Occipital lobe (tissue), 2 donors: ENCODE results near the gene ANKK1. TPM values are rescaled to one million over a fixed set of nuclear protein-coding genes. Genes with fewer than 3 reads are reported as not detected.
A peak's percentile ranks its signal among the peaks of the same experiment; 100 is the strongest.

ENCODE experiments used
- DNase-seq: peaks from one replicate; lab custom pipeline; 2025; lab: John Stamatoyannopoulos, UW
- total RNA-seq: library from RNA; depleted of rRNA; stranded (reverse); fragments of >200 nt; gene quantifications from one replicate; pipeline ENCODE4 v1.2.3, GENCODE V29; 2014

The ANKK1 gene
- total RNA-seq, 1 donor from 2014 or later, result not detected

DNA sequence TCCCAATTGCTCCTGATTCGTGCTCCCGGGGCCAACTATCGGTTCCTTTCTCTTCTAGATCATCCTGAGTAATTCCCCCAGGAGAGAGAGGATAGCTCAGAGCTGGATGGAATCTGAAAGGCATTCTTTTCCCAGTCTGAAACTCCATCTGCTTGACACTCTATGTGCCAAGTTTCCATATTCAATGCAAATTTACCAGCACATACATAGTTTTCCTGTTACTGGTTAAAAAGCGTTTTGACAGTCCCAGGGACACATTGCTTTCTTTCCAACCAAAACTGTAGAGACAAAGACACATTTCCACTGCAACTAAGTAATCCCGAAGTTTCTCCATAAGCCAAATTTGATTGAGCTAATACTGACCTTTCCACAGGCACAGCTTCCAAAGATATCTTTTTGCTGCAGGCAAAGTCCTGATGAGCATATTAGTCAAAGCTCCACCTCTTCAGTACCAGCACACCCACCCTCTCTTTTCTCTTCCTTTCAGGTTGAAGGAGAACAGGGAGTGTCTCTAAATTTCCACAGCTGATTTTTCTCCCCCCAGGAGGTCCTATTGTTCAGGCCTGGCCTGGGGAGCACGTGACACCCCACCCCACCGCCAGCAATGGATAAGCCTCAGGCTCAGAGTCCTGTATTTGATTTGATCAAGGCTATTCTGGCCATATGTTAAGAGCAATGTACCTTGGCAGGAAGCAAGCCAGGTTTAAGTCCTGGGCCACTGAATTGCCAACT lies 9.7 kb upstream of the ANKK1 start:
- DNase-seq, result no peak

DNA sequence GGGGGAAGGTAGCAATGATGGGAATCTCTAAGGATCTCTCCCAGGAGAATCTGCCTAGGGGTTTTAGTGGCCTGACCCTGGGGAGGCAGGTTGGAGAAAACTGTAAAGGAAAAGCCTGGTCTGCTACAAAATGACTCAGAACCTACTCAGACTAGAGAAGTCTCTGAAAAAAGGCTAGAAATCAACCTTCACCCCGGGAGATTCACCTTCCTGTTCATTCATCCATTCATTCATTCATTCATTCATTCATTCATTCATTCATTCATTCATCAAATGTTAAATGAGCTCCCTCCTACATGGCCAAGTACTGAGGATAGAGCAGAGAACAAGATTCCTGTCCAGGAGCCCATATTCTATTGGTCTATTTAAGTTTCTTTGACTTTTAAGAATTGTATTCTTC lies 8.9 kb upstream of the ANKK1 start:
- no peak for DNase-seq

DNA sequence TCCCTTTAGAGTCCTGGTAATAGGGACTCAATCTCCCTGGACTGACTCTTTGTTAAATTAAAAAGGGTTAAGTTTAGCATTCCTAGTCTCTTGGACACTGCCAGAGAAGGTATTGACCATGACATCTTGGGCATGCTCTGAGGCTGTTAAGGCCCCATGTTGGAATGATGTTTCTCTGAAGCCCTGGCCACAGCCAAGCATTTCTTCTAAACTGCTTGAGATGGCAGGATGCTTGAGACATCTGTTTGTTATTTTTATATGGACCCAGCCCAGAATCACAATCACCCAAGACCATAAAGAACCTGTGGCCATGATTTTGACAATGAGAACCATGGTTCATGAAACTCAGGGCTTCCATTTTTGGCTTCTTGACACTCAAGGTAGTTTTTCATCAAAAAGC lies 5.5 kb upstream of the ANKK1 start:
- no peak for DNase-seq

DNA sequence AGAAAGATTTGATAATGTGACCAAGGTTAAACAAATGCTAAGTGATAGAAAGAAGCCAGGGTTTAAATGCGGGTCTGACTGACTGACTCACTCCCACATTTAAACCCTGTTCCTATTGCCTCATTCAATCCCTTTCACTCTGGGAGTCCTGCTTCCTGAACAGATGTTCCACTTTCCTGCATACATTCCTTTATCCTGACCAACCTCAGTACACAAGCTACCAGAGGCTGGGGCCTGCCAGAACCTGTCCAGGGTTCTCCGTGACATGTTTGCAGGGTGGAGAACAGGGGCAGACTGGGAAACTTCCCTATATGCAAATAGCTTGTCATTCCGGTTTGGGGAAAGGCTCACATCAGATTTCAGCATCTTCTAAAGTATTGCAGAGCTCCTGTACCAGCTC lies 3.0 kb upstream of the ANKK1 start:
- no peak for DNase-seq

DNA sequence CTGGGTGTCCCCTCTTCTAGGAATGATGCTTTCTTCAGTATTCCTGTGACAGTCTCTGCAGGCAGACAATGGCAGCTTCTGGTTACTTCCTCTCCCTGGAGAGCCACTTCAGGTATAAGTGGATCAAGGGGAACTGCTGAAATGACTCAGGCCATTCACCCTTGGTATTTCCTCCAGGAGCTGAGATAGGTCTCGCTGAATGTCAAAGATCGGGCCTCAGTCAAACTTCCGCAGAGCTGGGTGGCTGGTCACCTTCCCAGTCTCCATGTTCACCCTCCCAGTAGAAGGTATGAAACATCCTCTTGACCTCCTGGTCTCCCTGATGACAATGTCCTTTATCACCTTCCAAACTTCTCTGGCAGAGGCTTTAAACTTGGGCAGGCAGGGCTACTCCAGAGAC lies 1.8 kb upstream of the ANKK1 start:
- DNase-seq, result no peak

DNA sequence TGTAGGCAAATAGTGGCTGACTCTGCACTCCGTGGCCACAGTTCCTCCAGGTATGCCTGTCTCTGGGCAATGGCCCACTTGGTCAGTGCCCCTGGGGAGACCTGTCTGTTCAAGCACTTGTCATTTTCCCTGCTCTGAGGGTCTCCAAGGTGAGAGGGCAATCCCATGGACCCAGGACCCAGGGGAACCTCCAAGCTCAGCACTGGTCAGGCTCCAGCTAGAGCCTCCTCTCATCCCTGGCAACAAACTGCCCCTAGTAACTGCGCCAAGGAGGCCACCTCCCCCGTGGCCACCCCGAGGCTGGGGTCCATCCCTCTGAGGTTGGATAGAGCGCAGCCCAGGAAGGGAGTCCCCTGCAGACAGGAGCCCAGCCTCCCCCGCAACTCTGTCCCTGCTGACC lies 713 bp upstream of the ANKK1 start:
- DNase-seq, result no peak

DNA sequence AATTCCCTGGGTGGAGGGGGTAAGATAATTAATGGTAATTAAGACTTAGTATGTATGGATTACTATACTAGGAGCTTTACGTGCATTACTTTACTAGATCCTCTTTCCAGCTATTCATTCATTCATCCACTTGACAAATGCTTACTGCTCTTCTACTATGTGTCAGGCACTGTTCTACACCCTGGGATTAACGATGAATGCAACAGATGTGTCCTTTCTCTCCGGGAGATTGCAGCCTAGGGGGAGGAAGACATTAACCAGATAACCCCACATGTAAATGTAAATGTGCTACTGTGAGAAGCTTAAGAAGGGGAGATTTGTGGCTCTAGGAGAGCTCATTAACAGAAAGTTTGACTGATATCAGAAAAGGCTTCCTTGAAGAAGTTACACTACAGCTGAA lies 1.7 kb downstream of the ANKK1 start:
- no peak for DNase-seq

DNA sequence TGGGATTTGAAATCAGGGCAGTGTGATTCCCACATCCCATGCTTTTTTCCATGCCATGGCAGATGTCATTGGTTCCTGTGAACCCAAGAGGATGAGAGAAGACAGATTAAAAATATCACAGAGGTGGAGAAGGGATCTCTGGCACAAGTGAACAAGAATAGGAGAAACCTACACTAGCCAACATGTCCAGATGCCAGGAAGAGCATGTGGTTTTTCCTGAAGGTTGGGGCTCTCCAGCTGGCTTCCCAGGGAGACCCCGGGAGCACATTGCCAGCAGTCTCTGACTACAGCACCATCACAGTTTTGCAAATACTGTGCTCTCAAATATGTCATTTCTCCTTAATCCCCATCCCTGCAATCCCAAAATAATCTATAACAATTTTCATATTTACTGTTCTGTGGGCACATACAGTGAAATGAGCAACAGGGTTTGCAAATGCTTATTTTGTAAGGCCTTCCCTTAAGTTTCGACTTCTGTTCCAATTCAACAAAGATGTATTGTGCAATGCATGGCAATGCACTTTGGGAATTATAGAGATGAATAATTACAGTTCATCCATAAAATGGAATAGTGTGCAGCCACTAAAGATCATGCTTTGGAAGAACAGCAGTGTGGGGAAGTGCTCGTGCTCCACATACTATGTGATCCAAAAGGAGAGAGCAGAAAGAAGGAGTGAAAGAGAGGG lies 4.8 kb downstream of the ANKK1 start:
- no peak for DNase-seq

DNA sequence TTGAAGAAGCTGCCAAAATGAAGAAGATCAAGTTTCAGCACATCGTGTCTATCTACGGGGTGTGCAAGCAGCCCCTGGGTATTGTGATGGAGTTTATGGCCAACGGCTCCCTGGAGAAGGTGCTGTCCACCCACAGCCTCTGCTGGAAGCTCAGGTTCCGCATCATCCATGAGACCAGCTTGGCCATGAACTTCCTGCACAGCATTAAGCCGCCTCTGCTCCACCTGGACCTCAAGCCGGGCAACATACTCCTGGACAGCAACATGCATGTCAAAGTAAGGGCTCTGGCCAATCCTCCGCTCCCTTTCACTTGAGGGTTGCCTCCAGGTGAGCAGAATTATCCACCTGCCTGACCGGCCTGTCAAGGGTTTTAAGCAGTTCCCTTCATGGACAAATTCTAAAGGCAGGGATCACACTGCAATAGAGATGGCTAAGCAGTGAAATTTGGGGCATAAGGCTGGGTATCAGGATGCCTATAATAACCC lies 6.0 kb downstream of the ANKK1 start:
- no peak for DNase-seq

DNA sequence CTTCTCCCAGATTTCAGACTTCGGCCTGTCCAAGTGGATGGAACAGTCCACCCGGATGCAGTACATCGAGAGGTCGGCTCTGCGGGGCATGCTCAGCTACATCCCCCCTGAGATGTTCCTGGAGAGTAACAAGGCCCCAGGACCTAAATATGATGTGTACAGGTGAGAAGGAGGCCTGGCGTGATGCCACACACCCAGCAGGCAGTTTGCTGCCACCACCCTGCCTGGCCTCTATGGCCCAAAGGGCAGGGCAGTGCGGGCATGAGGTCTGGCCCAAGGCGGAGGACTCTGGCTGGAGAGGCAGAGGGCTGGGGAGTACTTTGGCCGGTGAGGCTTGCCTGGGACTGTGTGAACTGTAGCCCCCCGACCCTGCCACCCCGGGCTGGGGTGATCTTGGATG lies 7.3 kb downstream of the ANKK1 start:
- DNase-seq, result no peak

DNA sequence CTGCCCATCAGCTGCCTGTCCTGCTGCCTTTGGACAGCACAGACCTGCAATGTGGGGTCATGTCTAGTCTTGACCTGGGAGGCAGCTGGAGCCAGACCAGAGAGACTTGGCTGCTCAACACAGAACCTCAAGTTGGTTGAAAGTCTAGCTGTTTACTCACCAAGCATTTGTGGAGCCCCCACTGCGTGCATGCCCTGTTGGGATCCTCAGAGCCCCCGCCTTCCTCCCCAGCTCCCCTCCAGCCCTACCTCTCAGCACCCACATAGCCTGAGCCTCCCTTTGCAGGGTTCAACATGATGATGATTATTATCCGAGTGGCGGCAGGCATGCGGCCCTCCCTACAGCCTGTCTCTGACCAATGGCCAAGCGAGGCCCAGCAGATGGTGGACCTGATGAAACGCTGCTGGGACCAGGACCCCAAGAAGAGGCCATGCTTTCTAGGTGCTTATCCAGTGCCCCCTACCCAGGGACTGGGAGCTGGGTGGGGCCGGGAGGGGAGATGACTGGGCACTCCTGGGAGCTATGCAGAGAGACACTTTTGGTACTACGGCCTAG lies 8.3 kb downstream of the ANKK1 start:
- no peak for DNase-seq

DNA sequence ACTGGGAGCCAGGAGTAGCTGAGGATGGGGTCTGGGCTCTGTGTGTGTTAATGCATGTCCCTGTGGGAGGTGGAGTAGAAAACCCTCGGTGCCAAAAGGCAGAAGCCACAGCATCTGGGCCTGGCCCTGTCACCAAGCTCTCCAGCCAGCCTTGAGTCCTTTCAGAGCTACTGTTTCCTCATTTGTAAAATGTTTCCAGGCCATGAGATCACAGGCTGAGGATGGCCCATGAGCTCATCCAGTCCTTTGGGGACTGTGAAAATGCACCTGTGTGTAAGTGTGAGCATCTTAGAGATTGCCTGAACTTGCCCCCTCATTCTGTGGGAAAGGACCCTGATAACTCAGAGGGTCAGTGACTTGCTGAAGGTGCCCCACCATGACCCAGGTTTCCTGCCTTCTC lies 9.1 kb downstream of the ANKK1 start:
- no peak for DNase-seq

DNA sequence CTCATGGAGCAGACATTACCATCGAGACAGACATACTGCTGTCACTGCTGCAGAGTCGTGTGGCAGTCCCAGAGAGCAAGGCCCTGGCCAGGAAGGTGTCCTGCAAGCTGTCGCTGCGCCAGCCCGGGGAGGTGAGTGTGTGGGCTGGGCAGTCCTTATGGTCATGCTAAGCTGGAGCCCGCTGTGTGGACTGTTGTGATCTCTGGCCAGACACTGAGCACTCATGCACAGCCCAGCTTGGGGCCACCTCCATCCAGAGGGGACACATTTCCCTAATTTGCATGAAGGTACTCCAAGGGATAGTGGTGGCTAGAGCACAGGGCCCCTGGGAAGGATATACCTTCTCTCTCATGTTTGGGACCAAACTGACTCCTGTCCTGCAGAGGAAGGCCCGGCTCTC lies 9.6 kb downstream of the ANKK1 start:
- no peak for DNase-seq

DNA sequence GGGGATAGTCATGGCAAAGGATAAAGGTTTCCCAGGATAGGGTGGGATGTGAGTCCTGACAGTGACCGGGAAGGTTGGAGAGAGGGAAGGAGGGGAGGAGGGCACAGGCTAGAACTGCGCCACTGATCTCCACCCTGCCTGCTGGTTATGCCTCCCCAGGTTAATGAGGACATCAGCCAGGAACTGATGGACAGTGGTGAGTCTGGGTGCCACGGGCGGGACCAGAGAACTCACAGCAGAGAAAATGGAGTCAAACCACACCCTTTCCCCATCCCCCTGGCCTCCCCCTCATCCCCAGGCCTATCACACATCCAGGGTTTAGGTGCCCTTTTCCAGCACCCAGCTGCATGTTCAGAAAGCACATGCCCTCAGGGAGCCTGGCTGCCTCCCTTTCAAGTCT lies 10.2 kb downstream of the ANKK1 start:
- no peak for DNase-seq

DNA sequence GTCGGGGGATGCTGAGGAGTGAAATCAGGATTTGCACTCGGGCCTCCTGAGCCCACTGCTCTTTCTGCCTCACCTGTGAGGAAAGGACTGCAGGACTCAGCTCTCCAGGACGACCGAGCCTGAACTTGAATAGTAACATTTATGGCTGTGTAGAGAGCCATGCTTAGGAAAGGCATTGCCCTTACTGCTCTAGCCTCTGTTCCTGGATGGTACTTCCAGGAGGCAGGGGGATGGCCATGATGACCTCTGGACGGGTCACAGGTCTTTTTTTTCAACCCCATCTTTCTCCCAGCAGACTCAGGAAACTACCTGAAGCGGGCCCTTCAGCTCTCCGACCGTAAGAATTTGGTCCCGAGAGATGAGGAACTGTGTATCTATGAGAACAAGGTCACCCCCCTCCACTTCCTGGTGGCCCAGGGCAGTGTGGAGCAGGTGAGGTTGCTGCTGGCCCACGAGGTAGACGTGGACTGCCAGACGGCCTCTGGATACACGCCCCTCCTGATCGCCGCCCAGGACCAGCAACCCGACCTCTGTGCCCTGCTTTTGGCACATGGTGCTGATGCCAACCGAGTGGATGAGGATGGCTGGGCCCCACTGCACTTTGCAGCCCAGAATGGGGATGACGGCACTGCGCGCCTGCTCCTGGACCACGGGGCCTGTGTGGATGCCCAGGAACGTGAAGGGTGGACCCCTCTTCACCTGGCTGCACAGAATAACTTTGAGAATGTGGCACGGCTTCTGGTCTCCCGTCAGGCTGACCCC lies 11.3 kb downstream of the ANKK1 start:
- no peak for DNase-seq

DNA sequence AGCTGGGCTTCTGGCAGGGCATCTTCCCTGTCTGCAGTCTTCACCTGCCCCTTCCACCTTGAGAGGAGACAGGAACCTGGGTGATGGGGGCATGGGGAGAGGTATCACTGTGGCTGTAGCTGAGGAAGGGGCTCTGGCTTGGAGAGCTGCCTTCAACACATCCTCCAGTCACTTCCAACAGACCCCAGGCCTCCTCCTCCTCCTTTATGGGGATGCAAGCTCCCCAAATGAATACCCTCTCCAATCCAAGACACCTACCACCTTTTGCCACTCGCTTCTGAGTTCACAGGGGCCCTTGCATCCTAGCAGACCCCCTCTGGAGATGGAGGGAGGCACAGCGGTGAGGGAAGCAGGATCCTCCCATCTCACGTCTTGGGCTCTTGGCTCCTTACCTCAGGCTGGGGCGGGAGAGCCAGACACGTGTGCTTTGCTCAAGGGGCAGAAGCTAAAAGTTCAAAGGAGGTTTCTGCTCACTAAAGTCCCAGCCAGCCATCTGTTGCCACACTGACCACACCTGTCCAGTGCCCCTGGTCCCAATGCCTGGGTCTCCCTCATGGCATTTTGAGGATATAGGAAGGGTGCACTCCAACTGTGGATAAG lies 13.2 kb downstream of the ANKK1 start:
- no peak for DNase-seq

DNA sequence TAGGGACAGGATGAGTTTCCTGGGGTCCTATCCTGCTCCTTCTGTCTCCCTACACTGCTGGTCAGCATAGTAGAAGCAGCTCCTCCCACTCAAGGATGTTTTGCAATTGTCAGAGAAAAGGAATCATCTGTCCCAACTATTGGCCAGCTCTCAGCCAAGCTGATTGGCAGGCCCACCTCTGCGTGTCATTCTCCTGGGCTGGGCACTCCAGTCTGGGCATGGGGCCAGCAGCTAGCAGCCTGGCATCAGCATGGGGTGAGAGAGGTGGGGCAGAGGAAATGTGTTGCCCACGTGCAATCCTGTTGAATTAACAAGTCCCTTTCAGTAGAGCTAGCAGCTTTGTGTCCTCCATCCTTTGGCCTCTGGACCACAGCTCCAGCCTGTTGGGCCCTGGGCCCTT lies 14.1 kb downstream of the ANKK1 start:
- peak; percentile 33 for DNase-seq

DNA sequence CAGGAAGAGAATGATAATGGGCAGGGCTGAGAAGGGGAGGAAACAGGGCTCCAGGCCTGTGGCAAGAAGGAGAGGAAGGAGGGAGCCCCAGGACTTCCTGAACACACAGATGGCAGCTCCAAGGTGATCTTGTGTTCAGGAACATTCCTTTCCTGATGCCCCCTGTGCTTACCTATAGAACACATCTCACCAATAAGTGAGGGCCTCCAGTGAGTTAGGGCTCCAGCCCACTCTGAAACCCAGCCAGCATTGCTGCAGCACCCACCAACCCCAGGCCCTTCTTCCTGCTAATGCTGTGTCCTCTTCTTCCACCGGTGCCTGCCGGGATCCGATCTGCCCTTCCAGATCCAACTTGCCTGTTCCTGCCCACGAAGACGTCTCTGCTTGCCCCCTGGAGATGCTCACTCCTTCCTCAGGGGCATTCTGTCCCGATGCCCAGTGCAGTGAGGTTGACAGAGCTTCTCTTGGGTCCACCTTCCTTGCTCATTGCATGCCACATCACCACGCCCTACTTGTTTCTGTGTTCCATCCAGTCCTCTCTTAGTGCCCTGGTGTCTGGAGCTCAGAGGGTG lies 17.4 kb downstream of the ANKK1 start:
- no peak for DNase-seq

DNA sequence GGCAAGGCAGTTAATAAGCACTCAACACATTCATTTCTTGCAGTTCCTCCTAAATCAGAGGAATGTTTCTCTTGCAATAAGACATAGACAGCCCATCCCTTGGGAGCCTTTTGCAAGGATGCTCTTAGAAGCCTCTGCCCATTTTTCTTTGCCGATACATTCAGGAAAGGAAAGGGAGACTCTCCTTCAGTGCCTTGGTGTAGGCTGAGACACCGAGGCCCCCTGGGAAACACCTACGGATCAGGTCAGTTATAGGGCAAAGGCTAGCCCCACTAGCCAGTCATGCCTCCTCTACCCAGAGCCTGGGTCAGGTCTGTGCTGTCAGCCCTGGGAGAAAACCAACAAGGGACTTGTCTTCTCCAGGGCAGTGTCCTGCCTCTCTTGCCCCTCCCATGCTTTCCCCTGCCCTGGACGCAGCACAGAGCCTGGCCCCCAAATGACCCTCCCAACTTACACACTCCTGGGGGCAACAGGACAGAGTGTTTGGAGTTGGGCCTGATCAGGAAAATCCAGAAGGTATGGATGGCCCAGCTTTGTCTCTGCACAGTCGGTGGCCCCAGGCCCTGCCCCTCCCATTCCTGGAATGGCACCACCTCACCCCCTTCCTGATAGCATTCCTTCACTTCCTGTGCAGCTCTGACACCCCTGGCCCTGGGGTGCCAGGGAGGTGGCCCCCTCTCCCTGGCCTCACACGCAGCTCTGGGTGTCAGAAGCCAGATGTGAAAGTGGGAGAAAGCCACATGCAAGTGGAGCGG lies 18.3 kb downstream of the ANKK1 start:
- DNase-seq, result no peak

DNA sequence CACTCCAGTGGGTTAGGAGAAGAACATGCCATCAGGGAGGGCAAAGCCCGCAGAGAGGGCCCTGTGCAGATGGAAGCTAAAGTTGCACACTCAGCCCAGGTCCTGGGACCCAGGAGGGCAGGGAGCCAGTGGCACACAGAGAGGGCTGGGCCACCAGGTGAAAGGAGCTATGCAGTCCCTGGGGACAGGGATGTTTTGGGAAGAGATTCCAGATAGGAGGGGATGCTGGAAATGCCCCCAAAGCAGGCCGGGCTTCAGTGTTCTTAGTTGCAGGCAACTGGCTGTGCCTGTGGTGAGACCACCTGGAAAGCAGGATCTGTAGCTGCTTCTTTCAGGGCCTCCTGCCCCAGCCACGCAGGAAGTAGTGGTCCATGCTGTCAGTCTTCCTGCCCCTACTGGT lies 19.6 kb downstream of the ANKK1 start:
- no peak for DNase-seq

DNA sequence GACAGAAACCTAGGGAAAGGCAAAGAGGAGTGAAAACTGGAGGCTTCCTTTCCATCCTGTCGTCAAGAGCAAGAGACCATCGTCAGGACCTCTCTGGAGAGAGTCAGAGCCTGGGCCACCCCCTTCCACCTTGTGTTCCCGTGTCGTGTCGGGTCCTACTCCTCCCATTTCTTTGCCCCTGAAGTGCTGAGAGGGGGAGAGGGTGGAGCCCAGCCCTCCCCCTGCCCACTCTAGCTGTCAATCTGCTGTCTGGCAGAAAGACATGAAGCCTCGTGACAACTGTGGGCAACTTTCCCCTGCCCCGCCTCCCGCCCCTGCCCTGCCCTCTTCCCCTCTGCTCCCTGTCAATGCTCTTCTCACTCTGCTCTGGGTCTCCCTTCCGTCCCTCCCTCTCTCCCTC lies 20.6 kb downstream of the ANKK1 start:
- DNase-seq, result no peak
